GM19099 (cell line): ENCODE measurements around the gene ATR.

Source experiments
- POLR2A ChIP-seq: IDR thresholded peaks from 3 replicates; pipeline ENCODE4 v1.6.1; 2011; ENCODE audit warnings: low read depth; ENCODE audit not compliant: insufficient read length; ENCODE audit errors: extremely low read depth

The ATR gene

DNA sequence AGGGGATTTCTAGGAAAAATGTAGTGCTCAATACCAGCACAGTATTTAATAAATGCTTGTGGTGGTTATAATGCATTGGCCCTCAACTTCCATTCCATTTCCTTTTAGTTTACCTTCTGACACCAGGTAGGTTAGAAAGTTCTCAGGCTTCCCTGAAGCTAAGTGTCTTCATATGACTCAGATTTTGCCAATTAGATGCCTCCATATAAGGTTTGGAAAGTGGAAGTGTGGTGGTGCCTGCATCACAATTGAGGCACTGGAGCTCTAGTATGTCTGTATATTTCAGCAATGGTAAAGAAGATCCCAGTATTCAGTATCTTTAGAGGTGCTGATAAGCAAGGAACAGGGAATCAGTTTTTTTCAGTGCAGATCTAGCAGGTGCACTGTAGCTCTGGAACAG is 149.0 kb downstream of the ATR start:
- TF ChIP-seq POLR2A: no peak

DNA sequence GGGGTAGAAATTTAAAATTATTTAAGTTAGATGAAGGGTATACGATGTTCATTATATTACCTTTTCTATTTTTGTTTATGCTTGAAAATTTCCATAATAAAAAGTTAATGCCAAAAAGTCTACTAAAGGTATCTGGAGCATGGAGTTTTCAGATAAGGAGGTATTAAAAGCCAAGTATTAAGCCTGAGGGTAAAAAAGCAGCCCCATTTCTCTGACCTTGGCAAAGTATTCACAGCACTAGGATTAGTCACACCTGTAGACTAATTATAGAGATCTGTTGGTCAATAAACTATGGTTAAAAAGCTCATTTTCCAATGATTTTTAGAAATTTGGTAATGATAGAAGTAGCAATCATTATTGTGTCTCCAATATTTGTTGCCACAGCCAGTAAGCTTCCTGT is 153.8 kb downstream of the ATR start:
- no peak for TF ChIP-seq POLR2A

DNA sequence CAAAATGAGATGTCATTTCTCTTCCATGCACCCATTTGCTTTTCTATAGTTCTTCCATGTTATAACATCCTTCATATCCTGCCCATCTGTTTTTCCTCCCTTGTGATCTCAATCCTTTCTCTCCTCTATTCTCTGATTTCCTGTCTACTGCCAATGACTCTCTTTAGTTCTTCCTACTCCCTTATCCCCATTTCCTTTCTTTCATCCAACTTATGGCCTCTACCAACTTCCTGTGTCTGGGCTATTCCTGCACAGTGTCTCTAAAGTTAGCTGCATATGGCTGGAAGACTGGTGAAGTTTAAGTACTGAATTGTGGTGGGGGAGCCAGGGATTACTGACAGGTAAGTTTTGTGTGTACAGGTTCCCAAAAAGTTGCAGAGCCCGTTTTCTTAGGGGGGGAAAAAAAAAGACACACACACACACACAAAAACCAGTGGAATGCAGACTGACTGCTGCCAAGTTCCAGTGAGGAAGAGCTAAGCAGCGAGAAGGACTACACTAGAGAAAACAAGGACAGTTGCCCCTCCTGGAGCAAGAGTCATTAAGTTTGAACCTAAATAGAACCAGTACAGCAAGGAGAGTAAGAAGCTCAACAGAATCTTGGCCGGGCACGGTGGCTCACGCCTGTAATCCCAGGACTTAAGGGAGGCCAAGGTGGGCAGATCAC is 159.5 kb downstream of the ATR start:
- no peak for TF ChIP-seq POLR2A

DNA sequence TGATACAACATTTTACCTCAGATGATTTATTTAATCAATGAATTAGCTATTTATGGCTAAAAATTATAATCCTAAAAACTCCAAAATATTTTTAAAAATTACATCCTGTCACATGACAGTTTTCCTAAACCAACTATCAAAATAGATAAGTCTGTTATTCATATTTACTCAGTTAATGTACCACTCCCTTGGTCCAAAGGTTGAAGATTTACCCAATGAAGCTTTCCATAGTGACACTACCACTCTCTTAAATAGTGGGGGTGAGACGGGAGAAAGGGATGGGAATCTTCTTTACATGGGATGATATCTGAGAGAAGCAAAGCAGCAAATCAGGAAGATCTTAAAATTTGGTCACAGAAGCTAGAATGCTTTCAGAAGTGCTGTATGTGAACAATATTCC is 161.2 kb downstream of the ATR start:
- TF ChIP-seq POLR2A: no peak
